Tibial nerve (tissue), 4 donors: Measurements from ENCODE around the gene RAB3IL1.
A peak's percentile ranks its signal among the peaks of the same experiment; 100 is the strongest.

Experiments
- CTCF ChIP-seq, 5 experiments: fragments of 200-600 bp in 3 of 5; fragments of 450-650 bp in 2 of 5; sonication (generic) in 3 of 5; IDR thresholded peaks; one replicate each; pipeline ENCODE4 v1.5.1; 2016 to 2019; ENCODE audit warnings: antibody characterized with exemption in 5 of 5, mild to moderate bottlenecking in 3 of 5, moderate library complexity in 2 of 5
- EP300 ChIP-seq, 2 donors: sonication (generic); formaldehyde crosslinking; IDR thresholded peaks; one replicate each; pipeline ENCODE4 v1.6.1; 2017; ENCODE audit warnings: antibody characterized with exemption in 2 of 2, mild to moderate bottlenecking in 1 of 2

DNA sequence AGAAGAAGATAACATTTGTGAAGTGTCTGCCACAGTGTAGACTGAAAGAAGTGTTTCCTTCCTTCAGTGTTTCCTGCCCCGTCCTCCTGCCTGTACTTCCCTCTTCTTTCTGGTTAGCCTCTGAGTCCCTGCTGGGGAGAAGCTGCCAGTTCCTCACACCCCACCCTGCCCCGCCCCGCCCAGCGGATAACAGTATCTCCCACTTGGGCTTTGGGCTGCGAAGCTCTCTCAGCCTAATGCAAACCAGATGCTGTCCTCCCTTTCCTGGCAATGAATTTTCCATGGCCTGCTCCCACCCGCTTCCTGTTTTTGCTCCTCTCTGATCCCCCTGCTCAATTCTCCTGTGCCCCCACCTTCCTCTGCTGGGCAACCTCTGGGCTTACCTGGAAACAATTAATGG is 5.2 kb upstream of the RAB3IL1 start:
- TF ChIP-seq CTCF (IDR thresholded peaks at IDR 0.05) (no peak), EP300 (IDR thresholded peaks at IDR 0.05) (peak in 1 of 2 donors; percentile 82)
